ENCODE measurements around the gene C5orf47.

DNA sequence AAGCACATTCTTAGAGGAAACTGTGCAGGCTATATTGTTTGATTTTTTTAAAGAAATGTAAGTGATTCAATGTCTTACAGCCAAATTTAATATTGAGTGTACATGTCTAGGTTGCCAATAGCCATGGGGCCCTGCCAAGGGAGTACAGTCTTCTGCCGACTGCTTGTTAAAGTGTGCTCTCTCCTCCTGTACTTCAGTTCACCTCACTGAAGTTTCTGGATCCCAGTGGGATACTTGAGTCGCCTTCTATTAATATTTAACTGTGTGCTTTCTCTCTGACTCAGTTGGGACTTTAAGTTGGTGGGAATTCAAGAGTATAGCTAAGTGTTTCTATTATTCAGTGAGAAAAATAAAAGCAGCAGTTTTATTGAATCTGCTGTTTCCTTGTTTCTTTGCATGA lies 44.5 kb upstream of the C5orf47 start:
- TF ChIP-seq POLR2A (IDR thresholded peaks at IDR 0.05) (no peak), EP300 (IDR thresholded peaks at IDR 0.05; ENCODE audit: low read depth) (no peak)
- TF ChIP-seq, protein P1, sequence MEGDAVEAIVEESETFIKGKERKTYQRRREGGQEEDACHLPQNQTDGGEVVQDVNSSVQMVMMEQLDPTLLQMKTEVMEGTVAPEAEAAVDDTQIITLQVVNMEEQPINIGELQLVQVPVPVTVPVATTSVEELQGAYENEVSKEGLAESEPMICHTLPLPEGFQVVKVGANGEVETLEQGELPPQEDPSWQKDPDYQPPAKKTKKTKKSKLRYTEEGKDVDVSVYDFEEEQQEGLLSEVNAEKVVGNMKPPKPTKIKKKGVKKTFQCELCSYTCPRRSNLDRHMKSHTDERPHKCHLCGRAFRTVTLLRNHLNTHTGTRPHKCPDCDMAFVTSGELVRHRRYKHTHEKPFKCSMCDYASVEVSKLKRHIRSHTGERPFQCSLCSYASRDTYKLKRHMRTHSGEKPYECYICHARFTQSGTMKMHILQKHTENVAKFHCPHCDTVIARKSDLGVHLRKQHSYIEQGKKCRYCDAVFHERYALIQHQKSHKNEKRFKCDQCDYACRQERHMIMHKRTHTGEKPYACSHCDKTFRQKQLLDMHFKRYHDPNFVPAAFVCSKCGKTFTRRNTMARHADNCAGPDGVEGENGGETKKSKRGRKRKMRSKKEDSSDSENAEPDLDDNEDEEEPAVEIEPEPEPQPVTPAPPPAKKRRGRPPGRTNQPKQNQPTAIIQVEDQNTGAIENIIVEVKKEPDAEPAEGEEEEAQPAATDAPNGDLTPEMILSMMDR (IDR thresholded peaks at IDR 0.05) = no peak

Measured in transverse colon (tissue), 3 donors.